ENCODE results near the gene HMOX1. TPM values are rescaled to one million over a fixed set of nuclear protein-coding genes. Genes with fewer than 3 reads are reported as not detected.
"Not testable (repeated sequence)": the region's sequence is repeated elsewhere in the genome, so short reads cannot be mapped to it uniquely, and the experiment has no call there.

HMOX1 gene
- total RNA-seq, 2 experiments from 2014 or later: 0.88 to 6.0 TPM

GRCh38 chr22:35394011-35394312 lies 13.1 kb downstream of the HMOX1 start:
- peaks cover 2% of the 10 kb centered on the region for H3K27me3 Mint-ChIP-seq
- peaks cover 23% of the 10 kb centered on the region for H3K4me1 Mint-ChIP-seq
- H3K9me3 Mint-ChIP-seq (ENCODE audit: low read depth): no peaks in the 10 kb centered on the region
- CTCF ChIA-PET: no interaction called here
- no peak for ATAC-seq
- no peaks in the 10 kb centered on the region for H3K36me3 Mint-ChIP-seq
- H3K27ac Mint-ChIP-seq: peak overlapping the region; percentile 46
- no peak for DNase-seq
- H3K4me3 Mint-ChIP-seq: no peak overlapping the region

- H3K4me1 Mint-ChIP-seq: peaks cover 27% of the 10 kb centered on the region
- ATAC-seq (no peak), DNase-seq (no peak)
- no peaks in the 10 kb centered on the region for H3K9me3 Mint-ChIP-seq (ENCODE audit: low read depth)
- no peak overlapping the region for H3K27ac Mint-ChIP-seq
- peaks cover 3% of the 10 kb centered on the region for H3K36me3 Mint-ChIP-seq
- H3K27me3 Mint-ChIP-seq: peaks cover under 1% of the 10 kb centered on the region
- H3K4me3 Mint-ChIP-seq: no peak overlapping the region
- CTCF ChIA-PET: interaction anchor here (1.8 kb wide), 1 partner anchor 44 kb away, joined by 6 read pairs; no protein-coding TSS in a partner anchor
These were observed 14.1 kb downstream of the HMOX1 start for GRCh38 chr22:35394810-35395563.

GRCh38 chr22:35396622-35397021 lies 15.7 kb downstream of the HMOX1 start:
- not testable (repeated sequence) for ATAC-seq; H3K9me3 Mint-ChIP-seq (ENCODE audit: low read depth); H3K27ac Mint-ChIP-seq; H3K27me3 Mint-ChIP-seq; DNase-seq; H3K4me3 Mint-ChIP-seq
- peaks cover 34% of the 10 kb centered on the region for H3K4me1 Mint-ChIP-seq
- CTCF ChIA-PET: interaction anchor here (0.7 to 1.8 kb wide), 2 partner anchors 46 to 50 kb away, joined by 3 to 6 read pairs; no protein-coding TSS in a partner anchor
- peaks cover 16% of the 10 kb centered on the region for H3K36me3 Mint-ChIP-seq

- no peaks in the 10 kb centered on the region for H3K27me3 Mint-ChIP-seq
- H3K4me3 Mint-ChIP-seq: no peak overlapping the region
- CTCF ChIA-PET: interaction anchor here (0.7 to 1.8 kb wide), 2 partner anchors 47 to 180 kb away, joined by 3 to 6 read pairs; no protein-coding TSS in a partner anchor
- H3K4me1 Mint-ChIP-seq: peaks cover 39% of the 10 kb centered on the region
- no peak overlapping the region for H3K27ac Mint-ChIP-seq
- peaks cover 20% of the 10 kb centered on the region for H3K36me3 Mint-ChIP-seq
- ATAC-seq (no peak), DNase-seq (no peak)
- no peaks in the 10 kb centered on the region for H3K9me3 Mint-ChIP-seq (ENCODE audit: low read depth)
These were observed 16.4 kb downstream of the HMOX1 start for GRCh38 chr22:35397095-35397904.

GRCh38 chr22:35398591-35398973 lies 17.7 kb downstream of the HMOX1 start:
- DNase-seq (no peak), ATAC-seq (no peak)
- Mint-ChIP-seq H3K9me3 (ENCODE audit: low read depth) (no peaks in the 10 kb centered on the region), H3K27me3 (no peaks in the 10 kb centered on the region), H3K4me3 (peak overlapping the region; percentile 97), H3K4me1 (peaks cover 45% of the 10 kb centered on the region), H3K27ac (peak overlapping the region; percentile 97), H3K36me3 (peaks cover 29% of the 10 kb centered on the region)
- CTCF ChIA-PET: interaction anchor here (1.3 to 1.7 kb wide), 2 partner anchors 12 to 47 kb away, joined by 4 to 7 read pairs; no protein-coding TSS in a partner anchor

GRCh38 chr22:35399114-35399677 lies 18.3 kb downstream of the HMOX1 start:
- H3K27ac Mint-ChIP-seq: peak overlapping the region; percentile 97
- no peak for ATAC-seq
- CTCF ChIA-PET: interaction anchor here (1.3 to 1.7 kb wide), 2 partner anchors 13 to 48 kb away, joined by 4 to 7 read pairs; no protein-coding TSS in a partner anchor
- H3K36me3 Mint-ChIP-seq: peaks cover 35% of the 10 kb centered on the region
- peaks cover 45% of the 10 kb centered on the region for H3K4me1 Mint-ChIP-seq
- no peaks in the 10 kb centered on the region for H3K27me3 Mint-ChIP-seq
- H3K4me3 Mint-ChIP-seq: peak overlapping the region; percentile 97
- DNase-seq: no peak
- H3K9me3 Mint-ChIP-seq (ENCODE audit: low read depth): no peaks in the 10 kb centered on the region

GRCh38 chr22:35399678-35400500 lies 19.0 kb downstream of the HMOX1 start, which contains the start of gene MCM5:
Gene MCM5, plus strand, starts transcription at chr22:35400140. Its CDS starts 299 bp downstream, at chr22:35400439.
- DNase-seq (peak; percentile 99), ATAC-seq (peak; percentile 99)
- Mint-ChIP-seq H3K9me3 (ENCODE audit: low read depth) (no peaks in the 10 kb centered on the region), H3K36me3 (peaks cover 42% of the 10 kb centered on the region), H3K27me3 (no peaks in the 10 kb centered on the region), H3K27ac (peak within 1 kb of the TSS; percentile 97), H3K4me3 (peak within 1 kb of the TSS; percentile 97), H3K4me1 (peaks cover 45% of the 10 kb centered on the region)
- CTCF ChIA-PET: interaction anchor here (1.3 to 1.7 kb wide), 2 partner anchors 14 to 49 kb away, joined by 4 to 7 read pairs; no protein-coding TSS in a partner anchor

- ATAC-seq (peak; percentile 30), DNase-seq (peak; percentile 55)
- peaks cover 44% of the 10 kb centered on the region for H3K4me1 Mint-ChIP-seq
- CTCF ChIA-PET: interaction anchor here (1.7 kb wide), 1 partner anchor 49 kb away, joined by 7 read pairs; no protein-coding TSS in a partner anchor
- H3K27me3 Mint-ChIP-seq: no peaks in the 10 kb centered on the region
- peak overlapping the region; percentile 97 for H3K4me3 Mint-ChIP-seq
- peaks cover 47% of the 10 kb centered on the region for H3K36me3 Mint-ChIP-seq
- H3K27ac Mint-ChIP-seq: peak overlapping the region; percentile 97
- H3K9me3 Mint-ChIP-seq (ENCODE audit: low read depth): no peaks in the 10 kb centered on the region
These were observed 19.6 kb downstream of the HMOX1 start for GRCh38 chr22:35400501-35400790.

GRCh38 chr22:35401863-35402262 lies 21.0 kb downstream of the HMOX1 start:
- Mint-ChIP-seq H3K27ac (peak overlapping the region; percentile 63), H3K36me3 (peaks cover 56% of the 10 kb centered on the region), H3K9me3 (ENCODE audit: low read depth) (no peaks in the 10 kb centered on the region), H3K27me3 (no peaks in the 10 kb centered on the region), H3K4me3 (peak overlapping the region; percentile 97), H3K4me1 (peaks cover 51% of the 10 kb centered on the region)
- ATAC-seq (no peak), DNase-seq (no peak)
- CTCF ChIA-PET: interaction anchor here (1.2 to 1.6 kb wide), 3 partner anchors 25 to 50 kb away, joined by 3 to 6 read pairs (median 3); no protein-coding TSS in a partner anchor

GRCh38 chr22:35403356-35403755 lies 22.5 kb downstream of the HMOX1 start:
- CTCF ChIA-PET: interaction anchor here (1.2 to 1.8 kb wide), 4 partner anchors 24 to 70 kb away, joined by 3 to 9 read pairs (median 3); no protein-coding TSS in a partner anchor
- H3K27me3 Mint-ChIP-seq: no peaks in the 10 kb centered on the region
- peak overlapping the region; percentile 46 for H3K27ac Mint-ChIP-seq
- DNase-seq: no peak
- peaks cover 70% of the 10 kb centered on the region for H3K36me3 Mint-ChIP-seq
- H3K9me3 Mint-ChIP-seq (ENCODE audit: low read depth): no peaks in the 10 kb centered on the region
- no peak for ATAC-seq
- no peak overlapping the region for H3K4me3 Mint-ChIP-seq
- peaks cover 64% of the 10 kb centered on the region for H3K4me1 Mint-ChIP-seq

- DNase-seq (no peak), ATAC-seq (no peak)
- no peaks in the 10 kb centered on the region for H3K27me3 Mint-ChIP-seq
- peaks cover 62% of the 10 kb centered on the region for H3K4me1 Mint-ChIP-seq
- CTCF ChIA-PET: interaction anchor here (0.7 to 1.8 kb wide), 3 partner anchors 53 to 448 kb away, joined by 3 to 9 read pairs (median 3); no protein-coding TSS in a partner anchor
- H3K9me3 Mint-ChIP-seq (ENCODE audit: low read depth): no peaks in the 10 kb centered on the region
- H3K27ac Mint-ChIP-seq: peak overlapping the region; percentile 52
- H3K36me3 Mint-ChIP-seq: peaks cover 74% of the 10 kb centered on the region
- no peak overlapping the region for H3K4me3 Mint-ChIP-seq
These were observed 23.3 kb downstream of the HMOX1 start for GRCh38 chr22:35404176-35404575.

GRCh38 chr22:35406443-35406842 lies 25.5 kb downstream of the HMOX1 start:
- Mint-ChIP-seq H3K36me3 (peaks cover 77% of the 10 kb centered on the region), H3K27ac (no peak overlapping the region), H3K4me1 (peaks cover 67% of the 10 kb centered on the region), H3K27me3 (no peaks in the 10 kb centered on the region), H3K4me3 (no peak overlapping the region), H3K9me3 (ENCODE audit: low read depth) (no peaks in the 10 kb centered on the region)
- DNase-seq: no peak
- CTCF ChIA-PET: no interaction called here
- no peak for ATAC-seq

Measured in activated CD8-positive, alpha-beta memory T cell treated with anti-CD3 and anti-CD28 coated beads, Interleukin-2, amount 10 ng/mL, durations not matched to agents 7 days and 5 days (primary cell).